ENCODE data around the gene PRAMEF12.
"Not testable (repeated sequence)": the region's sequence is repeated elsewhere in the genome, so short reads cannot be mapped to it uniquely, and the experiment has no call there.

Gene PRAMEF12

DNA sequence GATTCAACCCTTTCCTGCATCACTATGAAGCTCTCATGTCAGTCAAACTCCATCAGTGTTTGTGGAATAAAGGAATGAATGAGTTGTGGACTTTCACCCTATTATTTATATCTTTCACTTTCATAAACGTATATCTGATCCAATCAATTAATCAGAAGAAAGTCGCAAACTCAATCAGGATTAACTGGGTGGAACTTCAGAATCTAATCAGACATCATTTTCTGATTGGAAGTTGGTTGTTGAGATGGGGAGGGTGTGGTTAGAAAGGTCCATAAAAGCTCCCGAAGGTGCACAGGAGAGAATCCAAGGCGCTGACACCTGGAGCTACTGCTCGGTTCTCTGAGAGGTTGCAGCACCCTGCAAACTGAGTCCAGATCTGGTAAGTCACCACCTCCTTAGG is at the start of gene PRAMEF12:
Gene PRAMEF12, plus strand, starts transcription at position 301 of the 400 bp plus-strand sequence. CDS start 1,130 bp downstream, outside the sequence.
- DNase-seq, result no peak

DNA sequence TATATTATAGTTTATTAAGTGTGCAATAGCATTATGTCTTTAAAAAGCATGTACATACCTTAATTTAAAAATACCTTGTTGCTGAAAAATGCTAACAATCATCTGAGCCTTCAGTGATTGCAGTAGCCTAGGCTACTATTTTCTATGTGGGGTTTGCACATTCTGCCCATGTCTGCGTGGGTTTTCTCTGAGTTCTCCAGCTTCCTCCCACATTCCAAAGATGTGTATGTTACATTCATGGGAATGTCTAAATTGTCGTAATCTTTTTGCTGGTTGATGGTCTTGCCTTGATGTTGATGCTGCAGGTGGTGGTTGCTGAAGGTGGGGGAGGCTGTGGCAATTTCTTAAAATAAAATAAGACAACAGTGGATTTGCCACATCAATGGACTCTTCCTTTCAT is 45.1 kb upstream of the PRAMEF12 start:
- DNase-seq, result no peak

DNA sequence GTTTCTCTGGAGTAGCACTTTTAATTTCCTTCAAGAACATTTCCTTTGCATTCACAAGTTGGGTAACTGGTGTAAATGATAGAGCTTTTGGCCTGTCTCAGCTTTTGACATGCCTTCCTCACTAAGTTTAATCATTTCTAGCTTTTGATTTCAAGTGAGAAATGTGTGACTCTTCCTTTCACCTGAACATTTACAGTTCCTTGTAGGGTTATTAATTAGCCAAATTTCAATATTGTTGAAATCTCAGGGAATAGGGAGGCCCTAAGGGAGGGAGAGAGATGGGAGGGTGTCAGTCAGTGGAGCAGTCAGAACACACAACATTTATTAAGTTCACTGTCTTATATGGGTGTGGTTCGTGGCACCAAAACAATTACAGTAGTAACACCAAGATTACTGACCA is 43.4 kb upstream of the PRAMEF12 start:
- no peak for DNase-seq

DNA sequence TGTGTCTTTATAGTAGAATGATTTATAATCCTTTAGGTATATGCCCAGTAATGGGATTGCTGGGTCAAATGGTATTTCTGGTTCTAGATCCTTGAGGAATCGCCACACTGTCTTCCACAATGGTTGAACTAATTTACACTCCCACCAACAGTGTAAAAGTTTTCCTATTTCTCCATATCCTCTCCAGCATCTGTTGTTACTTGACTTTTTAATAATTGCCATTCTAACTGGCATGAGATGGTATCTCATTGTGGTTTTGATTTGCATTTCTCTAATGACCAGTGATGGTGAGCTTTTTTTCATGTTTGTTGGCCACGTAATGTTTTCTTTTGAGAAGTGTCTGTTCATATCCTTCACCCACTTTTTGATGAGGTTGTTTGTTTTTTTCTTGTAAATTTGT is 42.5 kb upstream of the PRAMEF12 start:
- DNase-seq, result not testable (repeated sequence)

DNA sequence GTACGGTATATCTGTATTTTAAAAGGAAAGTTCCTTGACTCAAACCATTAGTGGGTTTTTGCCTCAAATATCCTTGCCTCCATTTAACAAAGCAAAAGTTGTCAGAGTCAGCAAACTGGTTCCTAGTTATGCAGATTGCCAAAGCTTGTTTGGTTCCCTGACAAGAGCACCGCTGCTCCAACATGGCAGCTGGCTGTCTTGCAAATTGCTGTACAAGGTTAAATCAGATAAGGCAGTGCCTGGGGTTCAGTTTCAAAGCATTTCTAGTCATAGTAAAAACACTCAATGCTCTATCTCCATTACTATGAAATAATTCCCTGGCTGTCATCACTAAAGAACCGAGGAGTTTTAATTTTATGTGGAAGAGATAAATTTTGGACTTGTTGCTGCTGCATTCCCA is 38.9 kb upstream of the PRAMEF12 start:
- DNase-seq, result no peak

DNA sequence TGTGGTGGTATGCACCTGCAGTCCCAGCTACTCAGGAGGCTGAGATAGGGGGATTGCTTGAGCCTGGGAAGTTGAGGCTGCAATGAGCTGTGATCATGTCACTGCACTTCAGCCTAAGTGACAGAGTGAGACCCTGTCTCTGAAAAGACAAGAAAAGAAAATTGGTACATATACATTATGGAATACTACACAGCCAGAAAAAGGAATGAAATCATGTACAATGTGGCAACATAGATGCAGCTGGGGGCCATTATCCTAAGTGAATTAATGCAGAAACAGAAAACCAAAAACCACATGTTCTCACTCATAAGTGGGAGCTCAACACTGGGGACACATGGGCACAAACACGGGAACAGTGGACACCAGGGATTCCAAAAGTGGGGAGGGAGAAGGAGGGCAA is 34.6 kb upstream of the PRAMEF12 start:
- DNase-seq, result no peak

DNA sequence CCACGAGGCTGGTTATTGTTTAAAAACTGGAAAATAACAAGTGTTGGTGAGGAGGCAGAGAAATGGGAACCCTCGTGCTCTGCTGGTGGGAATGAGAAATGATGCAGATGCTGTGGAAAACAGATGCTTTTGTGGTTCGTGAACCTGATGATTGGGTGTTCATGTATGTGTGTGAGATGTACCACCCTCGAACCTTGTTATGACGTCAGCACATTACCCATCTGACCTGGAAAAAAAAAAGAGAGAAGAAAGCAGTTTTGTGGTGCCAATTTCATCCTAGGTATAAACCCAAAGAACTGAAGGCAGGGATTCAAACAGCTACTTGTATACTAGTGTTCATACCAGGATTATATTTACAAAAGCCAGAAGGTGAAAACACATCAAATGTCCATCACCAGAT is 33.9 kb upstream of the PRAMEF12 start:
- DNase-seq, result no peak

DNA sequence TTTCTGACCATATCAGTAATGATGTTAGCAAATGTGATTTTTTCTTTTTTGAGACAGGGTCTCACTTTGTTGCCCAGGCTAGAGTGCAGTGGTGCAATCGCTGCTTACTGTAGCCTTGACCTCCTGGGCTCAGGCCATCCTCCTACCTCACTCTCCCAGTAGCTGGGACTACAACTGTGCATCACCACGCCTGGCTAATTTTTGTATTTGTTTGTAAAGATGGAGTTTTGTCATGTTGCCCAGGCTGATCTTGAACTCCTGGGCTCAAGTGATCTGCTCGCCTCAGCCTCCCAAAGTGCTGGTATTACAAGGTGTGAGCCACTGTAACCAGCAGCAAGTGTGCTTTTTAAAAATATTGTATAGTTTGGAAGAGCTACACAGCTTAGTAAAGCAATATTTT is 31.6 kb upstream of the PRAMEF12 start:
- DNase-seq, result no peak

DNA sequence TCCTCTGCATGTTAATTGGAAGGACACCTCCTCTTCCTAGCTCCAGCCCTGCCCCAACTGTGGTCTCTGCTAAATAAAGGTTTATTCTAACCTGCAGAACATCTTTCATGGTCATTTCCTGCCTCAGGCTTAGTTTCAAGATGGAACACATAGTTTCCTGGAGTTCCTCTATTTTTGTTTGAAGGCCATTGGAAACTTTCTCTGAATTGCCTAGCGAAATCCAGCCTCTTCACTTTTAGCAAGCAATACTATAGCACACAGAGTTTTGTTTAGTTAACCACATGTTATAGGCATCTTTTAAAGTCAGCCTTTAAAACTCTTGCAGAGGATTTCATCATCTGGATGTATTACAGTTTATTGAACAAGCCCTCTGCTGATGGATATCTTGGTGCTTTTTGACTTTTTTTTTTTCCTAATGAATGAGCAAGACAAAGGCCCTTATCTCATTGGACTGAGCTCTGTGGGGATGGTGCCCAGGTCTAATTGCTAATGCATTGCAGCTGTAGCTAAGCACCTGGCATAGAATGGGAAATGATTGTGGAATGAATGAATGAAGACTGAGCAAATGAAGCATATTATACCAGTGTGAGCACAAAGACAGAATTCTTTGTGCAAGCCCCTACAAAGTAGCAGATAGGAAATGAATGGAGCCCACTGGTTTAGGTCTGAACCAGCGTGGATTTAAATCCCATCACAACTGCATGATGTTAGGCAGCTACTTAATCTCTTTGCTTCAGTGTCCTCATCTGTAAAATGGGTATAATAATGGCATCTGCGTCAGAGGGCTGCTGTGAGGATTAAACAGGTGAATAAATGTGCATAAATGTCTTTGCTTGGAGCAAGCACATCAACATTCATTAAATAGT is 28.2 kb upstream of the PRAMEF12 start:
- no peak for DNase-seq

DNA sequence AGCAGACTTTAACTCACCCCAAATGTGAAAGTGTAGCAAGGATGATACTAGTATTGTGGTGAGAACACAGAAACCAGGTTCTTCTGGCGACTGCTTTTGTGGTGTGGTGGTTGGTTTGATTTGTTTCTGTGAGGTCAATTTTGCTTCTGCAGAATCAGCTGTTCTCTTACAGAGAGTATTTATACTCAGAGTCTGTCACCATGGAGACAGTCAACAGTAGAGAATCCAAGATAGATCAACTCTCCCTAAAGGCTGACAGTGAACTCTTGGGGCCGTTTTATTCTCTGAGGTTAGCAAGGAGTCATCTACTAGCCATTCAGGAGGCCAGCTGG is 27.6 kb upstream of the PRAMEF12 start, which contains the start of gene CFAP107:
Gene CFAP107, plus strand, starts transcription at position 209 of the 332 bp plus-strand sequence. CDS start 231 bp downstream, outside the sequence.
- no peak for DNase-seq

DNA sequence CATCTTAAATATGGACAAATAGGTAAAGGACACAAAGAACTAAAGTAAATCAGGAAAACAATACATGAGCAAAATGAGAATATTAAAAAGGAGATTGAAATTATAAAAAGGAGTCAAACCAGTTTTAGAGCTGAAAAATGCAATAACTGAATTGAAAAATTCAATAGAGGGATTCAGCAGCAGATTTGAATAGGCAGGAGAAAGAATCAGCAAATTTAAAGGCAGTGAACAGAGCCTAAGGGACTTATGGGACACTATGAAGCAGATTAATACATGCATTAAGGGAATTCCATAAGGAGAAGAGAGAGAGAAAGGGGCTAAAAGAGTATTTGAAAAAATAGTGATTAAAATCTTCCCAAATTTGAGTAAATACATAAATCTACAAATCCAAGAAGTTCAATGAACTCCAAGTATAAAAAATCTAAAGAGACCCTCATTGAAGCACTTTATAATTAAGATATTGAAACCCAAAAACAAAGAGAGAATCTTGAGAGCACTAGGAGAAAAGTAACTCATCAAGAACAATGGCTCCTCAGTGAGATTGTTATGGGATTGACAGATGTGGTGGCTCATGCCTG is 24.7 kb upstream of the PRAMEF12 start:
- no peak for DNase-seq

DNA sequence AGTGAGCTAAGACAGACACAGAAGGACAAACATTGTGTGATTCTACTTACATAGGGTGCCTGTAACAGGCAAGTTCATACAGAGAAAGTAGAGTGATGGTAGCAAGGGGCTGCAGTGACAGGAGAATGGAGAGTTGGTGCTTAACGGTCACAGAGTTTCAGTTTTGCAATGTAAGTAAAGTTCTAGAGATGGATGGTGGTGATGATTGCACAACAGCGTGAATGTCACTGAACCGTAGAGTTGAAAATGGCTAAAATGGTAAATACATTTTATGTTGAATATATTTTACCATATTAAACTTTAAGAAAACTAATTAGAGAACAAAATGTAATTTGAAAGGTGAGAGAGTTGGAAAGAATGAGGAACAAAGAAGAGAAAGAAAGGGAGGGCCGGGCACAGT is 18.8 kb upstream of the PRAMEF12 start:
- DNase-seq, result no peak

DNA sequence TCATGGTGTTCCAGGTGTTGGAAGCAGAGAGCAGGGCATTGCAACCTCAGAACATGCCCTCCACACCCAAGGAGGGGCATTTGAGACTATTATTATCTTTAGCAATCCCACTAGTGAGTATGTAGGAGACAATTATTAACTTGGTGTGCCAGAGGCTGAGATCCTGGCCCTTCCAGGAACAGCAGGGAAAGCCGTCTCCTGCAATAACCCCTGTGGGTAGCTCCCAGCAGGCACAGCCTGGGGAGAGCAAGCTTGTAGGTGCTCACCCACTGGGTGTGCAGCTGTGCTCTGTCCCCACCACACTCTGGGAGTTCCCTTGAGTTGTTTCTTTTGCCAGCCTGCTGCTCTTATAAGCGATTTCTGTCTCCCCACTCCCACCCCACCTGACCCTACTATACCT is 17.3 kb upstream of the PRAMEF12 start:
- no peak for DNase-seq

DNA sequence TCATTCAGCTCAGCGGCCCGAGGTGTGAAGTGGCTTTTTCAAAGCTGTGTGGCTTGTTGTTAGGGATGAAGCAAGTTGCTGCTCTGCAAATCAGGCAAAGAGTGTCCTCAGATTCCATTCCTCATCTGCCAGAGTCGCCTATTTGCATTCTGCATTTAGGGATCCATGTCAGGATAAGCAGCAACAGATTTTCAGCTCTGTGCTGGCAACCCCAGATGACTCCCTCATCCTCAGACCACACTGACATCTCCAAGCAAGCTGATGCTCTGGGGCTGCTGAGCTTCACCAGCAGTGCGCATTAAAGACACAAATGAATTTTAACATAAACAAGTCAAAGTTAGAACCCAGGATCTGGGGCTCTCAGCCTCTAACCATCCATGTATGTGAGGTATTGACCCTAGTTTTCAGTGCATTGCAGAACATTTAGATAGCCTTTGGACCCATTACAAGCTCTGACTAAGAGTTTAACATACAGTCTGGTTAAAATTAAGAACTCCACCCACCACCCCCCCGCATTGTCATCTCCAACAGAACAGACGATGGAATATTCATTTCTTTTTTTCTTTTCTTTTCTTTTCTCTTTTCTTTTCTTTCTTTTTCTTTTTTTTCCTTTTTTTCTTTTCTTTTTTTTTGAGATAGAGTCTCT is 16.6 kb upstream of the PRAMEF12 start:
- no peak for DNase-seq

DNA sequence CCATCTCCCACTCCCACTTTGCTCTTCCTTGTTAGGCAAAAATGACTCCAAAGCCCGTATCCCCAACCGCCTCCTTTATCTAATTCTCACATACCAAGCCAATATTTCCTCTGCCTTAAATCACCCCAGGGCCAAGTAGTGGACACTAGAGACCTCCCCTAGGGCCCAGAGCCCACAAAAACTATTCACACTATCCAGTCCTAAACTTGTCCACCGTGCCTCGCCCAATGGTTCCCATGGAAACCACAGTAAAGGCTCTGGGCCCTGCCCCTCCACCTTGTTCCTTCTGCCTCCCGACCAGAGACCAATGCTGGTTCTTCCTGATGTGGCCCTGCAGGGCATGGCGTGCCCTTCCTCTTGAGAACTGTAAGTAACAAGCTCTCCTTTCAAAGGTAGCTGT is 15.7 kb upstream of the PRAMEF12 start:
- DNase-seq, result no peak

DNA sequence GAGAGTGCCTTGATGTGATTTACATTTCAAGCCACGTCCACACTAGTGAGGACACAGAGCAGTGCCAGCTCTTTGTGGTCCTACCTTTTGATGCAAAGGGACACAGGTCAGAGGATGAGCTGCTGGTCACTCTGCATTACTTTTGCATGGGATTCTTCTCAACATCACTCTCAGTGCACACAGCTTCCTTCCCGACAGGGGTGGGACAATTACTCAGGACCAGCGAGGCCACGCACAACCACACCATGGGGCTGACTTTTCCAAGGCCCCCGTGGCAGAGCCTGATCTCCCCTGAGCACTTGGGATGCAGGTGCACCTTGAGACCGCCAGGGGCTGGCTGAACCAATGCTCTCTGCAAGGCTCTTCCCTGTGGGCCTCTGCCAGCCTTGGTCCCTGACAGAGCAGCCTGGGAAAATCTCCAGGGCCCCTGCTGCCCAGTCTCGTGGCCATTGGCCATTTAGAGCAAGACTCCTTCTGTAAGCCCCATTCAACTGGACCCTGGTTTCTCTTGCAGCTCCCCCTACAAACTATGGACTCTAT is 13.2 kb upstream of the PRAMEF12 start:
- no peak for DNase-seq

DNA sequence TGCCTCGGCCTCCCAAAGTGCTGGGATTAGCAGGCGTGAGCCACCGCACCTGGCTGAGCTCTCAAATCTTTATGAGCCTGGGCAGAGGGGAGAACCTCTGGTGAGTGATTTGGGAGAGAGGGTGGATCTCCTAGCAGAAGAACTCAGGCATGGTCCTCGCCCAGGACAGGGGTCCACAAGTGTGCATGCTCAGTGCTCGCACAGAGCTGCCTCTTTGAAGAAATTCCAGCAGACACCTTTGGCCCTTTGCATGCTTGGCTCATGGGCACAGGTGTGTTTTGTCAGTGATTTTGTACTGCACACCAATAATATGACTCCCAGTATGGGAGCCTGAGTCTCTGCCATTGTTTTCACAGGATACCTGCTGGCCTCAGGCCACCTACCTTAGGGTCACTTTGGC is 11.8 kb upstream of the PRAMEF12 start:
- DNase-seq, result no peak

DNA sequence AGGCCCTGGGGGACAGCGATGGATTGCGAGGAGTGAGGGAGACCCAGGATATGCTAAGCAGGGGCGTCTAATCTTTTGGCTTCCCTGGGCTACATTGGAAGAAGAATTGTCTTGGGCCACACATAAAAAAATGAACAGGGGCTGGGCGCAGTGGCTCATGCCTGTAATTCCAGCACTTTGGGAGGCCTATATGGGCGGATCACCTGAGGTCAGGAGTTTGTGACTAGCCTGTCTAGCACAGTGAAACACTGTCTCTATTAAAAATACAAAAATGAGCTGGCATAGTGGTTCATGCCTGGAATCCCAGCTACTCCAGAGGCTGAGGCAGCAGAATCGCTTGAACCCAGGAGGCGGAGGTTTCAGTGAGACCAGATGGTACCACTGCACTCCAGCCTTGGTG is 10.8 kb upstream of the PRAMEF12 start:
- no peak for DNase-seq

DNA sequence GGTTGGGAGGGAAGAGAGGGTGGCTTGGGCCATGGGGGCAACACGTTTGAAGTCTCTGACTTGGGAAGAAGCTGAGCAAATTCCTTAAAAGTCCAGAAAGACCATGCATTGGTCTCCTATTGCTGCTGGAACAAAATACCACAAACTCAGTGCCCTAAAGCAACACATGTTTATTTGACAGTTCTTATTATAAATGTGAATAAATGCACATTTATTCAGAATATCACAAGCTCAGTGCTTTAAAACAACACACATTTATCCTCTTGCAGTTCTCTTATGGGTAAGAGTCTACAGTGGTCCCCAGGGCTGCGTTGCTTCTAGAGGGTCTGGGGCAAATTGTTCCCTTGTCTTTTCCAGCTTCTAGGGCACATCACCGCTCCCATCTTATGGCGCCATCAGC is 10.1 kb upstream of the PRAMEF12 start:
- no peak for DNase-seq

DNA sequence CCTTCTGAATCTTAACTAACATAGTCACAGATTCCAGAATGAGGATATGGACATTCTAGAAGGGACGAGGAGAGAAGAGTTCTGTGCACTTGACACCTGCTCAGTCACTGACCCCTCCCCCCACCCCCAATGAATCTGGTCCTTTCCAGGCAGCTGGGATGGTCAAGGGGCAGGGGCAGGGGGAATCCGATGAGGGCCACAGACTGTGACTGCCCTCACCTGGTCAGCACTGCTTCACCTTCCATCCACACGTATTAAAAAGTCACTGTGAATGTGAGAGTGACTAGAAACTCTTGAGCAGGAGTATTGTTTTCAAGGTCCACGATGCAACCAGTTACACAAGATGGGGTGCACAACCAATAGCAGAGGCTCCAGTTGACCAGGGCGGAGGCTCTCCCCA is 9.5 kb upstream of the PRAMEF12 start:
- no peak for DNase-seq

DNA sequence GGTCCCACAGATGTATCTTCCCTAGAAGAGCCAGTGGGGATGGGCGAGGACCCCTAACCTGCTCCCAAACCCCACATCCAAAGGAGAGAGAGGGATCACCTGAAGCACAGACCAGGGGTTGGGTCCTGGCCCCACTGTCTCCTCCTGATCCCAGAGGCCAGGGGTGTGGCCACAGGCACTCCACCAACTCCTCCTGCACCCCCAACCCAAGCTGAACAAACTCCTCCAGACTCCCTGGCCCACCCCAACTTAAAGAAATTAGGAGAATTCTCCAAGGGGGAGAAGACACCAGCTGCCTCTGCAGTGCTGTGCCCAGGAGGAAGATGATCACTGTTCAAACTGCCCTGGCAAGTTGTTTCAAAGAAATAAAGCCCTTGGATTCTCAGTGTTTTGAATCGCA is 4.5 kb upstream of the PRAMEF12 start:
- no peak for DNase-seq

DNA sequence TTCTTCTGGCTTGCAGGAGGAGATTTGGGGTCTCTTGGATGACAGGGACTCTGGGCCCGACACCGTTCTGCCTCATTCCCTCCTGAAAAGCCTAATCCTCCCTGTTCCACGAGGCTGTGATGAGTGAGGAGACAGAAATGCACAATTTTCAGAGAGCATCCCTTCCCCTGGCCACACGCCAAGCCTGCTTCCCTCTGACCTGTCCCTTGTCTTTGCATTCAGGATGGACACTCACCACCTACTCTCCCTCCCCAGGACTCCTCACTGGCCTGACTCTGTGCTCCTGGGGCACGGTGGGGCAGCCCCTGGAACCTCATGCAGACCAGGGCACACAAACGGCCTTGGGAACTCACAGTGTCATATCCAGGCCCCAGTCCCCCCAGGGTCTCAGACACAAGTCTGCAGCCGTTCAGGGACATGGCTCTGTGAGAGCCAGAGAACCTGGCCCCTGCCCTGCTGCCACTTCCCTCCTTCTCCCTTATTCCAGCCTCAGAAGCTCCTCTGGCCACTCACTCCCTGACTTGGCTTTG is 3.5 kb upstream of the PRAMEF12 start:
- no peak for DNase-seq

DNA sequence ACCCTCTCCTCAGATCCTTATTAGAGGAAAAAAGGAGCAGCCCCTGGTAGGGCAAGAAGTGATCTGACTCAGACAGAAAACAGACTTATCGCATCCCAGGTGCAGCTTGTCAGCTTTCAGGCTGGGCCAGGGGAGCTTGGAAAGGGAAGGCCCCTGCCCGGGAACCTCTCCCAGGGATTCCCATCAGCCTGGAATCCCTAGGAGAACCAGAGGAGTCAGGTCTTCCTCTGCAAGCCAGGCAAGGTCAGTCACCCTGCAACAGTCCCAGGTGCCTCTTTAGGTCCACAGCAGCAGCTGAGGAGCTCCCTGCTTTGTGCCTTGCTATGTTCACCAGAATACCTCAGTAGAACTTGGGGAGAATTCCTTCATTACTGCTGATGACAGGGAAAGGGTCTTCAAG is 2.9 kb upstream of the PRAMEF12 start:
- DNase-seq, result no peak

DNA sequence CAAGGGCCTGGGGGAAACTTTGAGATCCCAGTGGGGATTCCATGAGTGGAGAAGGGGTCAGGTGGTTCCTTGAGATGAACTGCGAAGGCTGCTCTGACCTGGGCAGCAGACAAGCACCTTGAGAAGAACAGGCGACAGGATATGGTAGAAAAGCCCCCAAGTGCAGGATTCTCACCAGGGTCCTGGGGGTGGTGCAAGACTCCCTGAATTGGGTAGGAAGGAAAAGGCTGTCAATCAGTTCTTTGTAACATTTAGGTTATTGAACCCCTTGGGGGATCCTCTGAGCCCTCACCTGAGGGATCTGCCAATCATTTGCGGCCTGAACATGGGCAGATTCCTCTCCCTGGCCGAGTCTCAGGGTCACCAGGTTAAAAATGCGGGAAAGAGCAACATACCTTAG is 2.4 kb upstream of the PRAMEF12 start:
- DNase-seq, result no peak
